ENCODE results near the gene GRIP1.

- TF ChIP-seq CTCF (IDR thresholded peaks at IDR 0.05; ENCODE audit: borderline replicate concordance, extremely low read depth, low read length, poor library complexity, severe bottlenecking): no peak
- no peak for TF ChIP-seq EZH2 (IDR thresholded peaks at IDR 0.05; ENCODE audit: borderline replicate concordance, low read depth, low read length, severe bottlenecking)
Observed at GRCh38 chr12:66716522-66716921, 37.6 kb upstream of the GRIP1 start.

Measured in DND-41 (cell line).